Airway epithelial cell (primary cell): ENCODE data around the gene NEUROD6. TPM values are rescaled to one million over a fixed set of nuclear protein-coding genes. Genes with fewer than 3 reads are reported as not detected.

Experiments used
- total RNA-seq: library from RNA; depleted of rRNA; stranded (reverse); fragments of >200 nt; gene quantifications from 2 replicates; pipeline ENCODE4 v1.2.3, GENCODE V29; 2015

The NEUROD6 gene
- total RNA-seq: not detected in 2 replicates

DNA sequence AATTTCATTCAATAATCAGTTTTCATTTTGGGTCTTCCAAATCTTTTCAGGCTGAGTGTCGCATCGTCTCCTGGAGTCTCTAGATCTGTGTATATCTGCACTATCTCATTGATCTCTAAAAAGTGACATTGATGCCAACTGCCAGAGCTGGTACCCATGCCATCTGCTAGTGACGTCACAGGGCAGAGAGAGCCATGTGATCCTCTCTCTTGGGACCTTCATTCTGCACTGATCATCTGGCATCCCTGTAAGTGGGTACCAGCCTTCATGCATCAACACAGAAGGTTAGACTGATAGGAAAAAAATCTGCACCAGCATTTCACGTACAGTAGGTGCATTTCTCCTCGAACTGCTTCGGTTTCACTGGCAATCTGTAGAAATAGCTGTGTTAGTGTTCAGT, at the start of gene NEUROD6:
NEUROD6 (minus strand) TSS at position 124 of the 400 bp plus-strand sequence. CDS start 1,458 bp downstream, outside the sequence.

Other genes with a start within 250 kb of the NEUROD6 start
- 0.14 TPM in 1 of 2 replicates, not detected in the other for gene ITPRID1, start 173.4 kb upstream of the NEUROD6 start, total RNA-seq